ENCODE measurements around the gene TULP4.

The TULP4 gene

GRCh38 chr6:158328952-158329351, 16.7 kb downstream of the TULP4 start:
- TF ChIP-seq GLIS3 (CRISPR knock-in tag; IDR thresholded peaks at IDR 0.05): no peak
- no peak for TF ChIP-seq ZC3H10 (CRISPR knock-in tag; IDR thresholded peaks at IDR 0.05)
- no peak for TF ChIP-seq CSRNP3 (CRISPR knock-in tag; IDR thresholded peaks at IDR 0.05)
- TF ChIP-seq ARNTL (CRISPR knock-in tag; IDR thresholded peaks at IDR 0.05; ENCODE audit: borderline replicate concordance, low read depth): no peak
- no peak for TF ChIP-seq ZNF565 (CRISPR knock-in tag; conservative IDR thresholded peaks at IDR 0.05; ENCODE audit: low read depth)
- TF ChIP-seq TCF4 (CRISPR knock-in tag; IDR thresholded peaks at IDR 0.05; ENCODE audit: borderline replicate concordance): no peak
- TF ChIP-seq ZFP3 (CRISPR knock-in tag; IDR thresholded peaks at IDR 0.05): no peak
- TF ChIP-seq PATZ1 (CRISPR knock-in tag; IDR thresholded peaks at IDR 0.05; ENCODE audit: borderline replicate concordance): no peak
- no peak for TF ChIP-seq BACH2 (CRISPR knock-in tag; IDR thresholded peaks at IDR 0.05; ENCODE audit: borderline replicate concordance)
- TF ChIP-seq POU6F1 (CRISPR knock-in tag; IDR thresholded peaks at IDR 0.05; ENCODE audit: borderline replicate concordance, low read depth): no peak
- no peak for TF ChIP-seq ESRRG (CRISPR knock-in tag; IDR thresholded peaks at IDR 0.05)
- TF ChIP-seq ZNF8 (CRISPR knock-in tag; IDR thresholded peaks at IDR 0.05): no peak
- no peak for TF ChIP-seq ZFP30 (CRISPR knock-in tag; IDR thresholded peaks at IDR 0.05)
- no peak for TF ChIP-seq PPARA (CRISPR knock-in tag; IDR thresholded peaks at IDR 0.05; ENCODE audit: borderline replicate concordance)
- TF ChIP-seq TSHZ2 (CRISPR knock-in tag; IDR thresholded peaks at IDR 0.05): no peak
- no peak for TF ChIP-seq CREB5 (CRISPR knock-in tag; IDR thresholded peaks at IDR 0.05; ENCODE audit: low read depth)
- no peak for TF ChIP-seq TOX (CRISPR knock-in tag; IDR thresholded peaks at IDR 0.05; ENCODE audit: borderline replicate concordance)
- ATAC-seq: no peak

GRCh38 chr6:158329531-158329930, 17.3 kb downstream of the TULP4 start:
- no peak for ATAC-seq
- TF ChIP-seq ZNF70 (CRISPR knock-in tag; IDR thresholded peaks at IDR 0.05) (no peak), PATZ1 (CRISPR knock-in tag; IDR thresholded peaks at IDR 0.05; ENCODE audit: borderline replicate concordance) (no peak), ZC3H10 (CRISPR knock-in tag; IDR thresholded peaks at IDR 0.05) (no peak), ESRRG (CRISPR knock-in tag; IDR thresholded peaks at IDR 0.05) (no peak), ZFP3 (CRISPR knock-in tag; IDR thresholded peaks at IDR 0.05) (no peak), SNAI2 (CRISPR knock-in tag; IDR thresholded peaks at IDR 0.05) (no peak), POU6F1 (CRISPR knock-in tag; IDR thresholded peaks at IDR 0.05; ENCODE audit: borderline replicate concordance, low read depth) (no peak), ARNTL (CRISPR knock-in tag; IDR thresholded peaks at IDR 0.05; ENCODE audit: borderline replicate concordance, low read depth) (no peak), ZNF8 (CRISPR knock-in tag; IDR thresholded peaks at IDR 0.05) (no peak), CREB5 (CRISPR knock-in tag; IDR thresholded peaks at IDR 0.05; ENCODE audit: low read depth) (no peak), ISL1 (CRISPR knock-in tag; IDR thresholded peaks at IDR 0.05) (no peak), TSHZ2 (CRISPR knock-in tag; IDR thresholded peaks at IDR 0.05) (no peak), RARB (CRISPR knock-in tag; IDR thresholded peaks at IDR 0.05) (no peak), PPARA (CRISPR knock-in tag; IDR thresholded peaks at IDR 0.05; ENCODE audit: borderline replicate concordance) (no peak), OSR1 (CRISPR knock-in tag; IDR thresholded peaks at IDR 0.05) (no peak)

Data from SK-N-SH treated with all-trans-retinoic acid at 6 μM for 48 hours (cell line).